Mesothelial cell of epicardium (in vitro differentiated cells): ENCODE results near the gene METTL21A. TPM values are rescaled to one million over a fixed set of nuclear protein-coding genes. Genes with fewer than 3 reads are reported as not detected.

ENCODE experiments used
- DNase-seq, 2 experiments: peaks; one replicate each; pipeline ENCODE4 v3.0.0; 2021; ENCODE audit warnings: low spot score in 2 of 2; ENCODE audit not compliant: unreplicated experiment in 2 of 2
- H3K27ac Mint-ChIP-seq: 2 replicates; pipeline ENCODE4 v1.8.0; 2021; ENCODE audit warnings: mixed read lengths
- H3K27me3 Mint-ChIP-seq: 2 replicates; pipeline ENCODE4 v1.8.0; 2021; ENCODE audit warnings: low read depth, mixed read lengths
- H3K36me3 Mint-ChIP-seq: 2 replicates; pipeline ENCODE4 v1.8.0; 2021; ENCODE audit warnings: mixed read lengths
- H3K4me1 Mint-ChIP-seq: 2 replicates; pipeline ENCODE4 v1.8.0; 2021; ENCODE audit warnings: mixed read lengths
- H3K4me3 Mint-ChIP-seq: 2 replicates; pipeline ENCODE4 v1.8.0; 2021; ENCODE audit warnings: mild to moderate bottlenecking, moderate library complexity, mixed read lengths
- H3K9me3 Mint-ChIP-seq: 2 replicates; pipeline ENCODE4 v1.8.0; 2021; ENCODE audit warnings: mixed read lengths
- CTCF ChIP-seq: fragments of 200-600 bp; sonication (generic); IDR thresholded peaks from one replicate; pipeline ENCODE4 v1.5.0; 2021; ENCODE audit warnings: antibody characterized with exemption; ENCODE audit not compliant: unreplicated experiment
- total RNA-seq: library from RNA; stranded (reverse); gene quantifications from 3 replicates; pipeline ENCODE4 v1.2.1, GENCODE V29; 2021

The METTL21A gene
- total RNA-seq, 1 donor from 2014 or later = 18.6 TPM

GRCh38 chr2:207632575-207633493 is 7.6 kb upstream of the METTL21A start:
- Mint-ChIP-seq H3K4me3 (no peak overlapping the region), H3K27ac (no peak overlapping the region), H3K27me3 (no peaks in the 10 kb centered on the region), H3K36me3 (no peaks in the 10 kb centered on the region), H3K4me1 (no peaks in the 10 kb centered on the region), H3K9me3 (no peaks in the 10 kb centered on the region)
- no peak for TF ChIP-seq CTCF
- DNase-seq = no peak

GRCh38 chr2:207630491-207630890 is 5.3 kb upstream of the METTL21A start:
- no peaks in the 10 kb centered on the region for H3K27me3 Mint-ChIP-seq
- TF ChIP-seq CTCF = no peak
- no peak overlapping the region for H3K27ac Mint-ChIP-seq
- H3K4me1 Mint-ChIP-seq = peaks cover 2% of the 10 kb centered on the region
- no peak overlapping the region for H3K4me3 Mint-ChIP-seq
- H3K9me3 Mint-ChIP-seq = no peaks in the 10 kb centered on the region
- no peaks in the 10 kb centered on the region for H3K36me3 Mint-ChIP-seq
- no peak for DNase-seq

- Mint-ChIP-seq H3K4me1 (peaks cover 2% of the 10 kb centered on the region), H3K36me3 (no peaks in the 10 kb centered on the region), H3K9me3 (no peaks in the 10 kb centered on the region), H3K27me3 (no peaks in the 10 kb centered on the region), H3K27ac (no peak overlapping the region), H3K4me3 (no peak overlapping the region)
- no peak for TF ChIP-seq CTCF
- DNase-seq = no peak
Measured at GRCh38 chr2:207629553-207629952, 4.4 kb upstream of the METTL21A start.

- H3K4me1 Mint-ChIP-seq = peaks cover 15% of the 10 kb centered on the region
- H3K4me3 Mint-ChIP-seq = peak overlapping the region; percentile 87
- H3K27ac Mint-ChIP-seq = peak overlapping the region; percentile 96
- H3K36me3 Mint-ChIP-seq = peaks cover 9% of the 10 kb centered on the region
- no peak for TF ChIP-seq CTCF
- peak; percentile 56 to 77 for DNase-seq
- no peaks in the 10 kb centered on the region for H3K9me3 Mint-ChIP-seq
- no peaks in the 10 kb centered on the region for H3K27me3 Mint-ChIP-seq
Measured at GRCh38 chr2:207624185-207625013, 795 bp downstream of the METTL21A start.

GRCh38 chr2:207621501-207622039 is 3.6 kb downstream of the METTL21A start:
- Mint-ChIP-seq H3K27me3 (no peaks in the 10 kb centered on the region), H3K4me1 (peaks cover 29% of the 10 kb centered on the region), H3K27ac (no peak overlapping the region), H3K36me3 (peaks cover 9% of the 10 kb centered on the region), H3K4me3 (no peak overlapping the region), H3K9me3 (no peaks in the 10 kb centered on the region)
- no peak for DNase-seq
- no peak for TF ChIP-seq CTCF
